ENCODE results near the gene DNAH11. TPM values are rescaled to one million over a fixed set of nuclear protein-coding genes. Genes with fewer than 3 reads are reported as not detected.

The DNAH11 gene
- total and polyA plus RNA-seq, 2 of the 8 experiments (the other 6 are each of a cell fraction or from before 2014, with no cell fraction given) = 1.8 to 4.9 TPM

- Histone ChIP-seq H3K14ac (ENCODE audit: insufficient read length) (no peak overlapping the region), H3K79me2 (ENCODE audit: control insufficient read depth in 1 of 2, insufficient read depth in 2 of 2, low read length in 2 of 2) (no peaks in the 10 kb centered on the region), H2BK12ac (ENCODE audit: low read depth, low read length) (no peak overlapping the region), H4K5ac (ENCODE audit: insufficient read length, low read depth, low read length) (no peak overlapping the region), H2BK15ac (ENCODE audit: low read length) (no peak overlapping the region), H3K27me3 (replicated peaks in 1 of 4; ENCODE audit: control insufficient read depth in 3 of 4, extremely low read depth in 1 of 4, insufficient read depth in 3 of 4, low read length in 3 of 4) (no peaks in the 10 kb centered on the region), H4K20me1 (replicated peaks in 1 of 2; ENCODE audit: control insufficient read depth in 1 of 2, insufficient read depth in 2 of 2, low read length in 2 of 2) (no peaks in the 10 kb centered on the region), H2BK20ac (ENCODE audit: low read length) (no peak overlapping the region), H3K4me2 (ENCODE audit: insufficient read depth in 1 of 2, low read depth in 2 of 2, low read length in 2 of 2) (no peak overlapping the region), H2BK5ac (ENCODE audit: low read depth, low read length) (no peak overlapping the region), H3K4me1 (replicated peaks in 1 of 4; ENCODE audit: control insufficient read depth in 3 of 4, insufficient read depth in 4 of 4, low read length in 3 of 4) (no peaks in the 10 kb centered on the region), H3K9ac (replicated peaks in 1 of 4; ENCODE audit: extremely low read depth in 1 of 4, low read depth in 3 of 4, low read length in 3 of 4) (no peak overlapping the region), H3K23ac (ENCODE audit: insufficient read length) (no peak overlapping the region), H2BK120ac (replicated peaks; ENCODE audit: low read depth, low read length) (no peak overlapping the region), H3K56ac (replicated peaks; ENCODE audit: insufficient read length, low read depth, low read length) (no peak overlapping the region), H4K8ac (ENCODE audit: extremely low read depth, insufficient read depth, low read length) (no peak overlapping the region), H3K9me3 (ENCODE audit: insufficient read depth in 2 of 2, low read depth in 1 of 2, low read length in 1 of 2) (no peaks in the 10 kb centered on the region), H3K4ac (replicated peaks; ENCODE audit: insufficient read length, low read depth, low read length) (no peak overlapping the region), H2AK5ac (ENCODE audit: low read depth, low read length) (no peak overlapping the region), H3K4me3 (ENCODE audit: extremely low read depth in 1 of 4, insufficient read depth in 2 of 4, low read depth in 3 of 4, low read length in 4 of 4) (no peak overlapping the region), H3K27ac (ENCODE audit: low read depth, low read length) (no peak overlapping the region), H4K91ac (replicated peaks; ENCODE audit: insufficient read length, low read length) (no peak overlapping the region), H3K18ac (ENCODE audit: extremely low read depth, low read length) (no peak overlapping the region), H2AFZ (ENCODE audit: low read length) (no peak overlapping the region), H3K79me1 (ENCODE audit: low read depth, low read length) (no peaks in the 10 kb centered on the region), H3K36me3 (ENCODE audit: control insufficient read depth in 2 of 4, insufficient read depth in 4 of 4, low read length in 3 of 4) (no peaks in the 10 kb centered on the region), H3K23me2 (ENCODE audit: low read depth, low read length) (no peaks in the 10 kb centered on the region)
- FAIRE-seq (no peak), DNase-seq (ENCODE audit: low read depth in 1 of 2, low spot score in 2 of 2) (no peak)
- ChIA-PET POLR2A (ENCODE audit: partially characterized antibody) (interaction anchor here (1.0 kb wide), 1 partner anchor 66 kb away, joined by 3 read pairs; no protein-coding TSS in a partner anchor), CTCF (ENCODE audit: partially characterized antibody) (no interaction called here)
- WGBS, 2 experiments (ENCODE audit: extremely low coverage in 1 of 2, insufficient coverage in 1 of 2, insufficient read length in 1 of 2, insufficient replicate concordance in 2 of 2, low coverage in 1 of 2, low lambda C conversion rate in 2 of 2, missing lambda C conversion rate in 1 of 2) = 94% methylated on average over 3 of the region's 3 CpGs; no CpG with 5 or more reads in 1 of the 2 experiments
- TF ChIP-seq KDM1A (IDR thresholded peaks at IDR 0.05; ENCODE audit: borderline replicate concordance, low read length) = no peak
- no peak for TF ChIP-seq BACH1 (IDR thresholded peaks at IDR 0.05; ENCODE audit: low read length)
- TF ChIP-seq, protein P1, sequence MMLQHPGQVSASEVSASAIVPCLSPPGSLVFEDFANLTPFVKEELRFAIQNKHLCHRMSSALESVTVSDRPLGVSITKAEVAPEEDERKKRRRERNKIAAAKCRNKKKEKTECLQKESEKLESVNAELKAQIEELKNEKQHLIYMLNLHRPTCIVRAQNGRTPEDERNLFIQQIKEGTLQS (IDR thresholded peaks at IDR 0.05; ENCODE audit: insufficient read depth, low read depth, low read length) = no peak
- no peak for TF ChIP-seq TAF1 (IDR thresholded peaks at IDR 0.05; ENCODE audit: low read depth, low read length)
- TF ChIP-seq POLR2AphosphoS5 (IDR thresholded peaks at IDR 0.05; ENCODE audit: low read depth, low read length) = no peak
- no peak for TF ChIP-seq TCF12 (IDR thresholded peaks at IDR 0.05; ENCODE audit: low read depth, low read length)
- TF ChIP-seq NANOG (IDR thresholded peaks at IDR 0.05; ENCODE audit: insufficient read depth, low read depth, low read length, poor library complexity, severe bottlenecking) = no peak
- TF ChIP-seq SP2 (IDR thresholded peaks at IDR 0.05; ENCODE audit: low read length) = no peak
- TF ChIP-seq TBP (IDR thresholded peaks at IDR 0.05; ENCODE audit: low read depth, low read length) = no peak
- no peak for TF ChIP-seq JUND (IDR thresholded peaks at IDR 0.05; ENCODE audit: low read length)
- TF ChIP-seq SIN3A (conservative IDR thresholded peaks at IDR 0.05 in 1 of 2, IDR thresholded peaks at IDR 0.05 in 1 of 2; ENCODE audit: low read depth in 1 of 2, low read length in 2 of 2) = no peak
- TF ChIP-seq NRF1 (IDR thresholded peaks at IDR 0.05; ENCODE audit: low read depth, low read length) = no peak
- TF ChIP-seq CBX8 (IDR thresholded peaks at IDR 0.05; ENCODE audit: borderline replicate concordance, low read depth, low read length) = no peak
- TF ChIP-seq PHF8 (conservative IDR thresholded peaks at IDR 0.05; ENCODE audit: low read depth, low read length) = no peak
- TF ChIP-seq MAFK (IDR thresholded peaks at IDR 0.05; ENCODE audit: low read depth, low read length) = no peak
- TF ChIP-seq CHD2 (IDR thresholded peaks at IDR 0.05; ENCODE audit: low read length) = no peak
Observed at GRCh38 chr7:21617513-21617912, 74.7 kb downstream of the DNAH11 start.
